IMR-90 (cell line): Measurements from ENCODE around the gene ALOX15B.

Source experiments
- BHLHE40 ChIP-seq: fragments of 150-350 bp; IDR thresholded peaks from 2 replicates; pipeline ENCODE4 v1.6.1; 2016; ENCODE audit warnings: mild to moderate bottlenecking, low read depth, low read length
- CEBPB ChIP-seq: IDR thresholded peaks from 2 replicates; pipeline ENCODE4 v1.6.1; 2012; ENCODE audit warnings: low read depth, low read length, improper control_type of control experiment
- FOS ChIP-seq: fragments of 150-350 bp; IDR thresholded peaks from 2 replicates; pipeline ENCODE4 v1.6.1; 2016; ENCODE audit warnings: low read depth, low read length
- MAFK ChIP-seq: IDR thresholded peaks from 2 replicates; pipeline ENCODE4 v1.6.1; 2012; ENCODE audit warnings: low read depth, low read length, improper control_type of control experiment
- MAZ ChIP-seq: IDR thresholded peaks from 2 replicates; pipeline ENCODE4 v1.6.1; 2012; ENCODE audit warnings: low read depth, mild to moderate bottlenecking, low read length, improper control_type of control experiment, moderate library complexity, borderline replicate concordance
- POLR2A ChIP-seq: IDR thresholded peaks from 2 replicates; pipeline ENCODE4 v1.6.1; 2012; ENCODE audit warnings: mild to moderate bottlenecking, low read depth, low read length
- RAD21 ChIP-seq: IDR thresholded peaks from 2 replicates; pipeline ENCODE4 v1.6.1; 2012; ENCODE audit warnings: low read length, improper control_type of control experiment
- RCOR1 ChIP-seq: IDR thresholded peaks from 2 replicates; pipeline ENCODE4 v1.6.1; 2012; ENCODE audit warnings: mild to moderate bottlenecking, low read length, improper control_type of control experiment; ENCODE audit not compliant: insufficient replicate concordance
- RFX5 ChIP-seq: IDR thresholded peaks from 2 replicates; pipeline ENCODE4 v1.8.0; 2012; ENCODE audit warnings: low read depth, mild to moderate bottlenecking, low read length, moderate library complexity
- TF ChIP-seq, protein P1 (sequence below): conservative IDR thresholded peaks from 2 replicates; pipeline ENCODE4 v1.5.1; 2012; ENCODE audit warnings: mild to moderate bottlenecking, low read depth, low read length, improper control_type of control experiment

DNA sequence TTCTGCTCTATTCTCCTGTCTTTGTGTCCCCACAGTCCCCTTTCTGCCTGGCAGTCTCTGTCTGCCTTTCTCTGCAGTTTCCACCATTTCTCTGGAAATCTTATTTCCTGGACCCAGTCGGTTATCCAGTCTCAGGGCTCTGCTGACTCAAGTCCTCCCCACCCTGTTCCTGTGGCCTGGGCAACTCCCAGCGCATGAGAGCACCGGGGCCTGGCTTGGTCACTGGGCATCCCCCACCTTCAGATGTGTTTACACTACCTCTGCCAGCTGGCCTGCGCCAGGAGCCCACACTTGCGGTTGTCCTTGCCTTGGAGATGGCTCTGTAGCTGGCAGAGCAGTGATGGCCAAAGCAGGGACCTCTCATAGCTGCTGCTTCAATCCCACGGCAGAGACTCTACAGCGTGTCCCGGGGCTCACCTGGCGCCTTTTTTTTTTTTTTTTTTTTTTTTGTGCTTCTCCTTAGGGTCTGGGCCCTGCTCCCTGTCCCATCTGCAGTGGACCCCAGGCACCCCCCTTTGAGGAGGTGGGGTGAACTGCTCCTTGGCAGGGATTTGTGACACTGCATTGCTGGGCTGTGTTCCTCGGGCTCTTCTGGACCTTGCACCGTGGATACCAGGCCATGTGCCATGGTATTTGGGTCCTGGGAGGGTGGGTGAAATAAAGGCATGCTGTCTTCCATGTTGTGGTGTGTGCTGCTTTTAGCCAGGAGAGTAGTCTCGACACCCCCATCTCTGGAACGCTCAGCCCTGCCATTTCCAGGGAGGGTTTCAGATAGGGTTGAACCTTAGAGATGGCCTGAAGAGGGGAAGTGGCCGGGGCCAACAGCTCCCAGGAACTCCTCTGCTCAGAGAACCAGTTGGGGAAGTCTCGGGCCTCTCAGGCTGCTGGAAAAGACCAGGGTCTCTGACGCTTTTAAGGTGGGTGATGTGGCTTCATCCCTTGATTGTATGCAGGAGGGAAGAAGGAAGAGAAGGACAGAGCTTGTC is 18.9 kb upstream of the ALOX15B start:
- TF ChIP-seq POLR2A = no peak
- no peak for TF ChIP-seq BHLHE40
- TF ChIP-seq, protein P1, sequence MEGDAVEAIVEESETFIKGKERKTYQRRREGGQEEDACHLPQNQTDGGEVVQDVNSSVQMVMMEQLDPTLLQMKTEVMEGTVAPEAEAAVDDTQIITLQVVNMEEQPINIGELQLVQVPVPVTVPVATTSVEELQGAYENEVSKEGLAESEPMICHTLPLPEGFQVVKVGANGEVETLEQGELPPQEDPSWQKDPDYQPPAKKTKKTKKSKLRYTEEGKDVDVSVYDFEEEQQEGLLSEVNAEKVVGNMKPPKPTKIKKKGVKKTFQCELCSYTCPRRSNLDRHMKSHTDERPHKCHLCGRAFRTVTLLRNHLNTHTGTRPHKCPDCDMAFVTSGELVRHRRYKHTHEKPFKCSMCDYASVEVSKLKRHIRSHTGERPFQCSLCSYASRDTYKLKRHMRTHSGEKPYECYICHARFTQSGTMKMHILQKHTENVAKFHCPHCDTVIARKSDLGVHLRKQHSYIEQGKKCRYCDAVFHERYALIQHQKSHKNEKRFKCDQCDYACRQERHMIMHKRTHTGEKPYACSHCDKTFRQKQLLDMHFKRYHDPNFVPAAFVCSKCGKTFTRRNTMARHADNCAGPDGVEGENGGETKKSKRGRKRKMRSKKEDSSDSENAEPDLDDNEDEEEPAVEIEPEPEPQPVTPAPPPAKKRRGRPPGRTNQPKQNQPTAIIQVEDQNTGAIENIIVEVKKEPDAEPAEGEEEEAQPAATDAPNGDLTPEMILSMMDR = no peak
- no peak for TF ChIP-seq RCOR1
- TF ChIP-seq CEBPB = no peak
- TF ChIP-seq FOS = no peak
- TF ChIP-seq MAZ = no peak
- no peak for TF ChIP-seq RFX5
- no peak for TF ChIP-seq RAD21
- no peak for TF ChIP-seq MAFK
